OCI-LY1 (cell line): ENCODE measurements around the gene RERG.

Source experiments
- EZH2 ChIP-seq: fragments of 200-600 bp; sonication (generic), shearing (Covaris generic); IDR thresholded peaks from 2 replicates; pipeline ENCODE4 v1.8.0; 2017; ENCODE audit warnings: borderline replicate concordance, mixed run types, mild to moderate bottlenecking, antibody characterized with exemption, low read length, moderate library complexity, mixed read lengths
- TF ChIP-seq, protein P1 (sequence below): fragments of 200-600 bp; sonication (generic), shearing (Covaris generic); IDR thresholded peaks from 2 replicates; pipeline ENCODE4 v1.5.1; 2017; ENCODE audit warnings: mild to moderate bottlenecking, antibody characterized with exemption, low read length, moderate library complexity, mixed read lengths

DNA sequence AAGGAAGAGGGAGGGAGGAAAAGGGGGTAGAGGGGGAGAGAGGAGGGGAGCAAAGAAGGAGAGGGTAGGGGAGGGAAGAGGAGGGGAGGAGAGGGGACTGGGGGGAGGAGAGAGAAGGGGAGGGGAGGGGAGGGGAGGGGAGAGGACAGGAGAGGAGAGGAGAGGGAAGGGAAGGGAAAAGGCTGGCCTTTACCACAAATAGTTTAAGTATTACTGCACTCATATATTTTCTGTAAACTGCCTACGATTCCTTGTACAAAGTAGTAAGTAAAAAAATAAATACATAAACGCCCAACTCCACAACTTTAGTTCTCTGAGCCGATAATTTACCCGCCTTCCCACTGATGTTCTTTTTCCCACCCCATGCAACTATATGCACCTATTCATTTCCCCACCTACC, 23.7 kb upstream of the RERG start:
- TF ChIP-seq, protein P1, sequence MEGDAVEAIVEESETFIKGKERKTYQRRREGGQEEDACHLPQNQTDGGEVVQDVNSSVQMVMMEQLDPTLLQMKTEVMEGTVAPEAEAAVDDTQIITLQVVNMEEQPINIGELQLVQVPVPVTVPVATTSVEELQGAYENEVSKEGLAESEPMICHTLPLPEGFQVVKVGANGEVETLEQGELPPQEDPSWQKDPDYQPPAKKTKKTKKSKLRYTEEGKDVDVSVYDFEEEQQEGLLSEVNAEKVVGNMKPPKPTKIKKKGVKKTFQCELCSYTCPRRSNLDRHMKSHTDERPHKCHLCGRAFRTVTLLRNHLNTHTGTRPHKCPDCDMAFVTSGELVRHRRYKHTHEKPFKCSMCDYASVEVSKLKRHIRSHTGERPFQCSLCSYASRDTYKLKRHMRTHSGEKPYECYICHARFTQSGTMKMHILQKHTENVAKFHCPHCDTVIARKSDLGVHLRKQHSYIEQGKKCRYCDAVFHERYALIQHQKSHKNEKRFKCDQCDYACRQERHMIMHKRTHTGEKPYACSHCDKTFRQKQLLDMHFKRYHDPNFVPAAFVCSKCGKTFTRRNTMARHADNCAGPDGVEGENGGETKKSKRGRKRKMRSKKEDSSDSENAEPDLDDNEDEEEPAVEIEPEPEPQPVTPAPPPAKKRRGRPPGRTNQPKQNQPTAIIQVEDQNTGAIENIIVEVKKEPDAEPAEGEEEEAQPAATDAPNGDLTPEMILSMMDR: no peak
- no peak for TF ChIP-seq EZH2
